KMS-11 (cell line): ENCODE results near the gene C1QTNF2.

ENCODE experiments used
- H2AFZ ChIP-seq: fragments of 200-600 bp; sonication (generic); 2 replicates; pipeline ENCODE4 v1.6.1; 2016; ENCODE audit warnings: antibody characterized with exemption, mixed run types, low read depth
- H3K27ac ChIP-seq: fragments of 200-600 bp; sonication (generic); 2 replicates; pipeline ENCODE4 v1.6.1; 2016; ENCODE audit warnings: mild to moderate bottlenecking, mixed run types
- H3K27me3 ChIP-seq: fragments of 200-600 bp; sonication (generic); 2 replicates; pipeline ENCODE4 v1.6.1; 2017; ENCODE audit warnings: mild to moderate bottlenecking, low read depth, mixed run types, moderate library complexity; ENCODE audit not compliant: insufficient read depth
- H3K36me3 ChIP-seq: fragments of 200-600 bp; sonication (generic); 2 replicates; pipeline ENCODE4 v1.6.1; 2017; ENCODE audit warnings: mild to moderate bottlenecking, mixed run types; ENCODE audit not compliant: insufficient read depth
- H3K4me1 ChIP-seq: fragments of 200-600 bp; sonication (generic); 2 replicates; pipeline ENCODE4 v1.6.1; 2016; ENCODE audit warnings: mild to moderate bottlenecking, low read depth, mixed run types; ENCODE audit not compliant: poor library complexity, severe bottlenecking
- H3K4me2 ChIP-seq: fragments of 200-600 bp; sonication (generic); 2 replicates; pipeline ENCODE4 v1.7.0; 2016; ENCODE audit warnings: mild to moderate bottlenecking, mixed run types
- H3K4me3 ChIP-seq: fragments of 200-600 bp; sonication (generic); IDR thresholded peaks from 2 replicates; pipeline ENCODE4 v1.6.1; 2017; ENCODE audit warnings: low read depth, low read length, mixed read lengths; ENCODE audit not compliant: insufficient read depth
- H3K79me2 ChIP-seq: fragments of 200-600 bp; sonication (generic); 2 replicates; pipeline ENCODE4 v1.6.1; 2016; ENCODE audit warnings: low read depth, mixed run types; ENCODE audit not compliant: insufficient read depth
- H3K9ac ChIP-seq: fragments of 200-600 bp; sonication (generic); 2 replicates; pipeline ENCODE4 v1.6.1; 2016; ENCODE audit warnings: mild to moderate bottlenecking, mixed run types
- H4K20me1 ChIP-seq: fragments of 200-600 bp; sonication (generic); 2 replicates; pipeline ENCODE4 v1.6.1; 2016; ENCODE audit warnings: mild to moderate bottlenecking, mixed run types; ENCODE audit not compliant: insufficient read depth
- TF ChIP-seq, protein P1 (sequence below): fragments of 200-600 bp; sonication (generic); conservative IDR thresholded peaks from 2 replicates; pipeline ENCODE4 v1.6.1; 2017; ENCODE audit warnings: low read depth, mild to moderate bottlenecking, antibody characterized with exemption, low read length, moderate library complexity, mixed read lengths

C1QTNF2 gene

DNA sequence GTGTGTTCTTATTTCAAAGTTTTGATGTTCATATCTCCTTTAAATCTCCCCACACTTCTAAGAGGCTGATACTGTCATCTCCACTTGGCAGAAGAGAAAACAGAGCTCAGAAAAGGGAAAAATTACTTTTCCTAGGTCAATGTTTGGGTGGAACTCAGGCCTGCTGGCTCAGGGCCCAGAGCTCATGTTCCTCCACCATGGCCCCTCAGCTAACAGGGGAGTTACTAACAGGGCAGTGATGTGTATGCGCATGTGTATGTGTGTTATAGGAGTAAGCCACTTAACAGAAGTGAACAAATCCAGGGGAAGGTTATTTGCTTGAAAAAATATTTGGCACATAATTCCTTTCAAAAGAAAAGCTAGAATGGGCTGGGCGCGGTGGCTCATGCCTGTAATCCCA, 2.5 kb downstream of the C1QTNF2 start:
- H3K27me3 ChIP-seq, result no peaks in the 10 kb centered on the region
- no peak overlapping the region for H2AFZ ChIP-seq
- H4K20me1 ChIP-seq, result no peaks in the 10 kb centered on the region
- H3K27ac ChIP-seq, result no peak overlapping the region
- H3K9ac ChIP-seq, result no peak overlapping the region
- H3K4me1 ChIP-seq, result no peaks in the 10 kb centered on the region
- H3K36me3 ChIP-seq, result no peaks in the 10 kb centered on the region
- no peak overlapping the region for H3K4me3 ChIP-seq
- H3K4me2 ChIP-seq, result no peak overlapping the region
- TF ChIP-seq, protein P1, sequence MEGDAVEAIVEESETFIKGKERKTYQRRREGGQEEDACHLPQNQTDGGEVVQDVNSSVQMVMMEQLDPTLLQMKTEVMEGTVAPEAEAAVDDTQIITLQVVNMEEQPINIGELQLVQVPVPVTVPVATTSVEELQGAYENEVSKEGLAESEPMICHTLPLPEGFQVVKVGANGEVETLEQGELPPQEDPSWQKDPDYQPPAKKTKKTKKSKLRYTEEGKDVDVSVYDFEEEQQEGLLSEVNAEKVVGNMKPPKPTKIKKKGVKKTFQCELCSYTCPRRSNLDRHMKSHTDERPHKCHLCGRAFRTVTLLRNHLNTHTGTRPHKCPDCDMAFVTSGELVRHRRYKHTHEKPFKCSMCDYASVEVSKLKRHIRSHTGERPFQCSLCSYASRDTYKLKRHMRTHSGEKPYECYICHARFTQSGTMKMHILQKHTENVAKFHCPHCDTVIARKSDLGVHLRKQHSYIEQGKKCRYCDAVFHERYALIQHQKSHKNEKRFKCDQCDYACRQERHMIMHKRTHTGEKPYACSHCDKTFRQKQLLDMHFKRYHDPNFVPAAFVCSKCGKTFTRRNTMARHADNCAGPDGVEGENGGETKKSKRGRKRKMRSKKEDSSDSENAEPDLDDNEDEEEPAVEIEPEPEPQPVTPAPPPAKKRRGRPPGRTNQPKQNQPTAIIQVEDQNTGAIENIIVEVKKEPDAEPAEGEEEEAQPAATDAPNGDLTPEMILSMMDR, result no peak
- no peaks in the 10 kb centered on the region for H3K79me2 ChIP-seq

DNA sequence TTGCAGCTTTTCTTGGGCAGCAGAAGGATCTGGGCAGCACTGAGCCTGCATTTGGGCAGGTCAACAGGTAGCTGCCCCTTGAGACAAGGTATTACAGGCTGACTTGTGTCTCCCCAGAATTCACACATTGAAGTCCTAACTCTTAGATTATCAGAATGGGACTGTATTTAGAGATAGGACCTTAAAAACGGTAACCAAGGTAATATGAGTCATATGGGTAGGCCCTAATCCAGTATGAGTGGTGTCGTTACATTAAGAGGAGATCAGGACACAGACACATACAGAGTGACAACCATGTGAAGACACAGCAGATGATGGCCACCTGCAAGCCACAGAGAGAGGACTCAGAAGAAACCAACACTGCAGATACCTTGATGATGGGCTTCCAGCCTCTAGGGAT, 3.2 kb downstream of the C1QTNF2 start:
- Histone ChIP-seq H3K4me1 (no peaks in the 10 kb centered on the region), H3K4me3 (no peak overlapping the region), H3K27me3 (no peaks in the 10 kb centered on the region), H2AFZ (no peak overlapping the region), H3K36me3 (no peaks in the 10 kb centered on the region), H3K9ac (no peak overlapping the region), H3K79me2 (no peaks in the 10 kb centered on the region), H3K4me2 (no peak overlapping the region), H4K20me1 (no peaks in the 10 kb centered on the region), H3K27ac (no peak overlapping the region)
- TF ChIP-seq, protein P1, result no peak

DNA sequence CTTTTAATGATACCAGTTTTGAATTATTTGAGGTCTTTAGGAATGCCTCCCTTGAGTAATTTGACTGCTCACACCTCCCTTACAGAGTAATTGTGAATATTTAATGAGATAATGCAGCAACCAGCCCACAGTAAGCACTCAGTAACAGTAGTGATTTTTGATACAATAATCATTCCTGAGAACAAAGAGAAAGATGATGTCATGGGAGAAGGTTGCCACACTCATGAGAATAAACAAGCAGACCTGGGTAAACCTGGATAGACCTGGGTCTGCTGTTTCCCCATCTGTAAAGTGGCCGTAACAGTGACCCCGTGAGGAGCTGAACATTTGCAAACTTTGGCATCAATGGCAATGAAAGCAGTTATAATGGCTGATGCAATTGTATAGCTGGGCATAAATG, 4.2 kb downstream of the C1QTNF2 start:
- Histone ChIP-seq H3K4me2 (no peak overlapping the region), H3K4me1 (no peaks in the 10 kb centered on the region), H3K36me3 (no peaks in the 10 kb centered on the region), H3K27me3 (no peaks in the 10 kb centered on the region), H2AFZ (no peak overlapping the region), H4K20me1 (no peaks in the 10 kb centered on the region), H3K27ac (no peak overlapping the region), H3K9ac (no peak overlapping the region), H3K79me2 (no peaks in the 10 kb centered on the region), H3K4me3 (no peak overlapping the region)
- TF ChIP-seq, protein P1, result no peak

DNA sequence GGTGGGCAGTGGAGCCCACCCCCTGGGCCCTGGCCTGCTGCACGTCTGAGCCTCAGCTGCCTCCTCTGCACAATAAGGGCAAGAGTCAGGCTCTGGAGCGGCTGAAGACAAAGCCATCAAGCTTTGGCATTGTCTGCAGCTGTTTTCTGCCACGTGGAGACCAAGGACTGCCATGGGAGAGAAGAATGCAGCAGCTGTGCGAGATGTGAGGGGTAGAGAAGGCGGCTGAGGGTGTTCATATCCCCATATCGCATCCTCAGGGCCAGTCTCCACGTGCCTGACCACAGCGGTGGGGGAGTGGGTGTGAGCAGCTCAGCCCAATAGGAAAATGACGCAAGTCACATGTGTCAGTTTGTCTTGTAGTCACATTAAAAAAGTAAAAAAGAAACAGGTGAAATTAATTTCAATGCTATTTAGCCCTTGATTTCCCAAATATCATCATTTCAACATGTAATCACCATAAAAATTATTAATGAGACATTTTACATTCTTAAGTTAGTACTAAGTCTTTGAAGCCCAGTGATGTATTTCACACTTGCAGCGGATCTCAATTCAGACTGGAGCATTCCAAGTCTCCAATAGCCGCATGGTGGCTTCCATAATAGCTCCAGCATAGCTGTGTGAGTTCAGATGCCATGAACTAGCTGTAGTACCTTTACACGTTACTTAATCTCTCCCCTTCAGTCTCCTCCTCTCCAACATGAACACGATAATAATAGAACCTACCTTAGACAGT, 6.6 kb downstream of the C1QTNF2 start:
- Histone ChIP-seq H3K4me3 (no peak overlapping the region), H3K4me1 (no peaks in the 10 kb centered on the region), H3K79me2 (no peaks in the 10 kb centered on the region), H3K27ac (no peak overlapping the region), H2AFZ (no peak overlapping the region), H3K36me3 (no peaks in the 10 kb centered on the region), H3K4me2 (no peak overlapping the region), H4K20me1 (no peaks in the 10 kb centered on the region), H3K27me3 (no peaks in the 10 kb centered on the region), H3K9ac (no peak overlapping the region)
- TF ChIP-seq, protein P1, result no peak
